DOHH2 (cell line): ENCODE data around the gene TPPP2.

Experiments
- H3F3A ChIP-seq: fragments of 200-600 bp; sonication (generic), shearing (Covaris generic); 2 replicates; pipeline ENCODE4 v1.6.0; 2016; ENCODE audit warnings: antibody characterized with exemption, mild to moderate bottlenecking; ENCODE audit not compliant: control insufficient read depth, insufficient read depth
- H3K27ac ChIP-seq: fragments of 200-600 bp; sonication (generic); 2 replicates; pipeline ENCODE4 v1.5.1; 2014; ENCODE audit warnings: low read depth, mild to moderate bottlenecking, low read length, moderate library complexity
- H3K27me3 ChIP-seq: fragments of 200-600 bp; sonication (generic); 2 replicates; pipeline ENCODE4 v1.6.1; 2014; ENCODE audit warnings: mild to moderate bottlenecking, low read length, mixed read lengths; ENCODE audit not compliant: control insufficient read depth
- H3K36me3 ChIP-seq: fragments of 200-600 bp; sonication (generic); 2 replicates; pipeline ENCODE4 v1.6.1; 2014; ENCODE audit warnings: mild to moderate bottlenecking, low read length, moderate library complexity, mixed read lengths; ENCODE audit not compliant: control insufficient read depth
- H3K4me1 ChIP-seq: fragments of 200-600 bp; sonication (generic); 2 replicates; pipeline ENCODE4 v1.6.1; 2014; ENCODE audit warnings: mild to moderate bottlenecking, low read length, mixed read lengths; ENCODE audit not compliant: control insufficient read depth
- H3K4me2 ChIP-seq: fragments of 200-600 bp; sonication (generic); 2 replicates; pipeline ENCODE4 v1.6.0; 2014; ENCODE audit warnings: mild to moderate bottlenecking, low read length, moderate library complexity
- H3K4me3 ChIP-seq: fragments of 200-600 bp; sonication (generic); 2 replicates; pipeline ENCODE4 v1.5.1; 2014; ENCODE audit warnings: mild to moderate bottlenecking, low read length, mixed read lengths
- H3K79me2 ChIP-seq: fragments of 200-600 bp; sonication (generic); 2 replicates; pipeline ENCODE4 v1.6.1; 2014; ENCODE audit warnings: mild to moderate bottlenecking, low read length, mixed read lengths; ENCODE audit not compliant: control insufficient read depth
- H3K9me2 ChIP-seq: fragments of 200-600 bp; sonication (generic); replicated peaks from 2 replicates; pipeline ENCODE4 v1.6.1; 2014; ENCODE audit warnings: mild to moderate bottlenecking, low read length, mixed read lengths; ENCODE audit not compliant: control insufficient read depth
- H3K9me3 ChIP-seq: fragments of 200-600 bp; sonication (generic); 2 replicates; pipeline ENCODE4 v1.6.1; 2014; ENCODE audit warnings: antibody characterized with exemption, low read length, mixed read lengths; ENCODE audit not compliant: control insufficient read depth, insufficient read depth
- H4K20me1 ChIP-seq: fragments of 200-600 bp; sonication (generic); 2 replicates; pipeline ENCODE4 v1.6.0; 2014; ENCODE audit warnings: low read depth, mild to moderate bottlenecking, antibody characterized with exemption, low read length, moderate library complexity; ENCODE audit not compliant: control insufficient read depth, insufficient read depth
- CTCF ChIP-seq: fragments of 200-600 bp; sonication (generic); IDR thresholded peaks from one replicate; pipeline ENCODE4 v1.5.1; 2014; ENCODE audit warnings: antibody characterized with exemption, mild to moderate bottlenecking, low read depth, low read length; ENCODE audit not compliant: poor library complexity, severe bottlenecking
- EZH2phosphoT487 ChIP-seq: fragments of 200-600 bp; sonication (generic); IDR thresholded peaks from 2 replicates; pipeline ENCODE4 v1.6.1; 2017; ENCODE audit warnings: borderline replicate concordance, mild to moderate bottlenecking, antibody characterized with exemption, low read length, moderate library complexity, mixed read lengths

Gene TPPP2

GRCh38 chr14:21037156-21037555, 7.1 kb downstream of the TPPP2 start:
- TF ChIP-seq CTCF = no peak
- Histone ChIP-seq H3K4me1 (no peaks in the 10 kb centered on the region), H3K79me2 (no peaks in the 10 kb centered on the region), H3K4me3 (no peak overlapping the region), H3K27ac (no peak overlapping the region), H3K9me2 (no peaks in the 10 kb centered on the region), H3K36me3 (no peaks in the 10 kb centered on the region), H3K27me3 (peaks cover 24% of the 10 kb centered on the region), H4K20me1 (no peaks in the 10 kb centered on the region), H3K4me2 (no peak overlapping the region), H3K9me3 (no peaks in the 10 kb centered on the region), H3F3A (no peaks in the 10 kb centered on the region)

GRCh38 chr14:21038441-21039422, 8.7 kb downstream of the TPPP2 start:
- no peaks in the 10 kb centered on the region for H3K4me1 ChIP-seq
- TF ChIP-seq EZH2phosphoT487 = no peak
- no peak for TF ChIP-seq CTCF
- no peaks in the 10 kb centered on the region for H3F3A ChIP-seq
- no peaks in the 10 kb centered on the region for H4K20me1 ChIP-seq
- H3K27ac ChIP-seq = no peak overlapping the region
- no peak overlapping the region for H3K4me3 ChIP-seq
- no peak overlapping the region for H3K4me2 ChIP-seq
- no peaks in the 10 kb centered on the region for H3K79me2 ChIP-seq
- H3K9me2 ChIP-seq = no peaks in the 10 kb centered on the region
- no peaks in the 10 kb centered on the region for H3K36me3 ChIP-seq
- peaks cover 32% of the 10 kb centered on the region for H3K27me3 ChIP-seq
- no peaks in the 10 kb centered on the region for H3K9me3 ChIP-seq

GRCh38 chr14:21039585-21040369, 9.8 kb downstream of the TPPP2 start:
- Histone ChIP-seq H3K9me2 (no peaks in the 10 kb centered on the region), H3K4me2 (no peak overlapping the region), H3K4me1 (no peaks in the 10 kb centered on the region), H3K36me3 (no peaks in the 10 kb centered on the region), H3K9me3 (no peaks in the 10 kb centered on the region), H3F3A (no peaks in the 10 kb centered on the region), H3K27me3 (peaks cover 35% of the 10 kb centered on the region), H3K4me3 (no peak overlapping the region), H4K20me1 (no peaks in the 10 kb centered on the region), H3K79me2 (no peaks in the 10 kb centered on the region), H3K27ac (no peak overlapping the region)
- TF ChIP-seq CTCF (peak; percentile 54), EZH2phosphoT487 (no peak)
